Measurements from ENCODE around the gene DNMT3B.
"Not testable (repeated sequence)": the region's sequence is repeated elsewhere in the genome, so short reads cannot be mapped to it uniquely, and the experiment has no call there.

Gene DNMT3B

DNA sequence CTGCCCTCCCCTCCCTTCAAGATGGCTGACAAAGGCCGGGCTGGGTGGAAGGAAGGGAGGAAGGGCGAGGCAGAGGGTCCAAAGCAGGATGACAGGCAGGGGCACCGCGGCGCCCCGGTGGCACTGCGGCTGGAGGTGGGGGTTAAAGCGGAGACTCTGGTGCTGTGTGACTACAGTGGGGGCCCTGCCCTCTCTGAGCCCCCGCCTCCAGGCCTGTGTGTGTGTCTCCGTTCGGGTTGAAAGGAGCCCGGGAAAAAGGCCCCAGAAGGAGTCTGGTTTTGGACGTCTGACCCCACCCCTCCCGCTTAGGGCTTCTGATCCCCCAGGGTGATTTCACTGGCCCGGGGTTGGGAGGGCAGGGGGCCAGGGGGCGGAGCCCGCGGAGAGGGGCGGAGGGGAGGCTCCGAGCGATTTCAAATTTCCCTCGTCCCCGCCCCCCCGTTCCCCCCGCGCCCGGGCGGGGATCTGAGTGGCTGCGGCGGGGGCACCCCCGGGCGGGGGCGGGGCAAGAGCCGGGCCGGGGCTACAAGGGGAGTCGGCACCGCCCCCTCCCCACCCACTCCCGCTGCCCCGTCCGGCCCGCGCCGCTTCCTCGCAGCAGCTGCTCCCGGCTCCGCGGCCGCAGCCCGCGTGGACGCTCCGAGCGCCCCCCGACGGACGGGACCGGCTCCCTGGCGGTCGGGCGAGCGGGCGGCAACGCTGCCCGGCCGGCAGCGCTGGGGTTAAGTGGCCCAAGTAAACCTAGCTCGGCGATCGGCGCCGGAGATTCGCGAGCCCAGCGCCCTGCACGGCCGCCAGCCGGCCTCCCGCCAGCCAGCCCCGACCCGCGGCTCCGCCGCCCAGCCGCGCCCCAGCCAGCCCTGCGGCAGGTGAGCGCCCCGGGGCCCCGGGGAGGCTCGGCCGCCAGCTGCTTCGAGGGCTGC is at the start of gene DNMT3B:
TSS of gene DNMT3B (plus strand) at position 555 of the 923 bp plus-strand sequence. CDS start 17,939 bp downstream, outside the sequence.
- DNase-seq = peak; percentile 60

DNA sequence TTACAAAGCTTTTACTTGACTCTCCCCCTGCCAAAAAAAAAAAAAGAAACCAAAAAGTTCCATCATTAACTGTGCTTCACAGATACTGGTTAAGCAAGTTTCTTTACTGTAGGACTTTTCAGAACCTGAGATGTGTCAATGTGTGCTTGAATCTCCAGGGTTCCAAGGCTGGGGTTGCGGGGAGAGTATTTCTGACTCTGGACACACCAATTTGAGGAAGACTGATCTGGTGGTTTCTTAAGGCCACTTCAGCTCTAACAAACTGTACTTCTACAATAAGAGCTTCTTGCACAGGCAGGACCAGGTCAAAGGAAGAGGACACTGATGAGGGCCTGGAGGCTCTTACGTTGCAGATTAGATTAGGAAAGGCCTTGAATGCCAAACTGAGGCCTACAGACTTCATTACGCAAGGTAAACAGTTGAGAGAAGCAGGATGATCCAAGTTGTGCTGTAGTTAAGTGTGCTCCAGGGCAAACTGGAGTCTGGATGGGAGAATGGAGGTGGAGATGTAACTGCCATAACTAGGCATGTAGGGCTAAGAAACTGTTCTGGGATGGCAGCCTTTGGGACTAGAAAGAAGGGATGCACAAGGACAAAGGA is 43.3 kb upstream of the DNMT3B start:
- DNase-seq = no peak

- DNase-seq = no peak
Observed at GRCh38 chr20:32727683-32728082, 34.5 kb upstream of the DNMT3B start.

DNA sequence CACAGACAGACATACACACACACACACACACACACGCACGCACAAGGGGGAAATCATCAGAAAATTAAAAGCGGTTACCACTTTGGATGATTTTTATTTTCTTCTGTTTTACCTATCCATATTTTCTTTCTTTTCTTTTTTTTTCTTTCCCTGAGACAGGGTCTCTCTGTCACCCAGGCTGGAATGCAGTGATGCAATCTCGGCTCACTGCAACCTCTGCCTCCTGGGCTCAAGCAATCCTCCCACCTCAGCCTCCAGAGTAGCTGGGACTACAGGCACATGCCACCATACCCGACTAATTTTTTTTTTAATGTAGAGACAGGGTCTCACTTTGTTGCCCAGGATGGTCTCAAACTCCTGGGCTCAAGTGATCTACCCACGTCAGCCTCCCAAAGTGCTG is 33.8 kb upstream of the DNMT3B start:
- not testable (repeated sequence) for DNase-seq

- DNase-seq = not testable (repeated sequence)
Observed at GRCh38 chr20:32729334-32729733, 32.9 kb upstream of the DNMT3B start.

DNA sequence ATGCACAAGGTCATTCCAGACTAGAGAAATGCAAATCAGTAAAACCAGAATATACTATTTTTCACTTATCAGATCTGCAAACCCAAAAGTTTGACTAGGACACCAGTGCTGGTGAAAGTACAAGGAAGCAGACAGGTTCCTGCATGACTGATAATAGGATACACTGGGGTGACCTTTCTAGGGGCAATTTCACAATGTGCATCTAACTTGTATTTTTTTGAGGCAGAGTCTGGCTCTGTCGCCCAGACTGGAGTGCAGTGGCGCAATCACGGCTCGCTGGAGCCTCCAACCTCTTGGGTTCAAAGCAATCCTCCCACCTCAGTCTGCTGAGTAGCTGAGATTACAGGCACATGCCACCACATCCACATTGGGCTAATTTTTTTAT is 30.3 kb upstream of the DNMT3B start:
- DNase-seq = no peak

DNA sequence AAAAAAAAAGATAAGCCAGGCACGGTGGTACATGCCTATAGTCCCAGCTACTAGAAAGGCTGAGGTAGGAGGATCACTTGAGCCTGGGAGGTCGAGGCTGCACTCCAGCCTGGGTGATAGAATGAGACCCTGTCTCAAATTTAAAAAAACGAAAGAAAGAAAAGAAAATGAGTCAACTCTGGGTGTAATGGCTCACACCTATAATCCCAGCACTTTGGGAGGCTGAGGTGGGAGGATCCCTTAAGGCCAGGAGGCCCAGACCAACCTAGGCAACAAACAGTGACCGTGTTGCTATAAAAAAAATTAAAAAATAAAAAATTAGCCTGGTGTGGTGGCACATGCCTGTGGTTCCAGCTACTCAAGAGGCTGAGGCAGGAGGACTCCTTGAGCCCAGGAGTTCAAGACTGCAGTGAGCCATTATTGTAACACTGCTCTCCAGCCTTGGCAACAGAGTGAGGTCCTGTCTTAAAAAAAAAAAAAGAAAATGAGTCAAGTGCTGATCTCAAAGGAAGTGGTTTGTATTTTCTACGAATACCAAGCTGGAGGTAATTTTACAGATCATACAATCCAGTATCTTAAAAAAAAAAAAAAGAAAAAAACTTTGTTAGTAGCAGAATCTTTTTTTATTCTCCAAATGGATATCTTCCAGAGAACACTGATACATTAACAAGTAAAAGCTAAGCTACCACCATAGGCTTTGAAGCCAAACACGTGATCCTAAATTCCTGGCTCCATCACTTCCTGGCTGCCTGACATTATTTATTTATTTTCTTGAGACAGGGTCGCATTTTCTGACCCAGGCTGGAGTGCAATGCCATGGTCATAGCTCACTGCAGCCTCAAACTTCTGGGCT is 24.6 kb upstream of the DNMT3B start:
- DNase-seq = no peak

DNA sequence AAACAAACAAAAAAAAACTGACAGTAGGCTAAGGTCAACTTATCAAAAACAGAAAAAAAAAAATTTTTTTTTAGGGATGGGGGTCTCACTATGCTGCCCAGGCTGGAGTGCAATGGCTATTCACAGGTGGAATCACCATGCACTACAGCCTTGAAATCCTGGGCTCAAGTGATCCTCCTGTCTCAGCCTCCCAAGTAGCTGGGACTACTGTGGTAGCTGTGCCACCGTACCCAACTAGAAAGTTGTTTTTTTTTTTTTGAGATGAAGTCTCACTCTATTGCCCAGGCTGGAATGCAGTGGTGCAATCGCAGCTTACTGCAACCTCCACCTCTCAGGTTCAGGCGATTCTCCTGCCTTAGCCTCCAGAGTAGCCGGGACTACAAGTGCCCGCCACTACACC is 21.0 kb upstream of the DNMT3B start:
- no peak for DNase-seq

DNA sequence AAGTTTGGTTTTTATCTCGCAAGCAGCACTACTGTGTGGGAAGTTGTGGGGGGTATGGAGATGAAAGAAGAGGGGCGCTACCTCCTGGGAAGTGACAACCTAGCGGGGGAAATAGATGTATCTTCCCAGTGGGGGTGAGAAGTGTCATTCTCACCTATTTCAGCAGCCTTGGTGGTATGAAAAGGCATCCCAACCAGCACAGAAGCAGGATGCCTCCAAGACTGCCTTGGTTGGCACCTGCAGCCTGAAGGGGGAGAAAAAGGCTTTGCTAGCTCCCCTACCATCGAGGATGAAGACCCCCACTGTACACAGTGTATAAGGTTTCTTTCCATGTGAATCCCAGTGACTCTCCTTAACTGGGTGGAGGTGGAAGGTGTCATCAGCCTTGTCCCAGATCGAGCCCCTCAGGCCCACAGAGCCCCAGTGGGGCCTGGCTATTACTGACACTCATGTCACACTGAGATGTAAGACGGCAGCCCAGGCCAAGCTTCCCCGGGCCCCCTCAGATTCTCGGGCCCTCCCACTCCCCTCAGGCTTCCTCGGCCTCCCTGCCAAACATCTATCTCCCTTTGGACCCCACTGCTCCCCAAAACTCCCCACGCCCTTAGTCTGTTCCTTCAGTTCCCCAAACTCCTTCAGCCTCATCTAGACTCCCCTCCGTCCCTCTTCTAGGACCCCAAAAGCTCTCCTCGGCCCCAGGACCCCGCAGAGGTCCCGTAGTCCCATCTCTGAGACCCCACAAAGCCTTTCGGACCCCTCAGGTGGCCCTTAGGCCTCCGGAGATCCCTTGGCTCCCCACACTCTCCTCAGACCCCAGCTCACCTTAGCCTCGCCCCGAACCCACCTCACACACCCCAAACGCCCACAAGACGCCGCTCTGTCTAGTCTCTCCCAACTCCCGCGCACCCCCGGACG is 19.6 kb upstream of the DNMT3B start:
- no peak for DNase-seq

- DNase-seq = peak; percentile 69
Observed at GRCh38 chr20:32743237-32744112, 18.7 kb upstream of the DNMT3B start, which contains the start of gene COMMD7. Gene COMMD7 (minus strand): TSS chr20:32743467. CDS start chr20:32743391, 76 bp downstream.

GRCh38 chr20:32749914-32750637 is 12.1 kb upstream of the DNMT3B start:
- no peak for DNase-seq

DNA sequence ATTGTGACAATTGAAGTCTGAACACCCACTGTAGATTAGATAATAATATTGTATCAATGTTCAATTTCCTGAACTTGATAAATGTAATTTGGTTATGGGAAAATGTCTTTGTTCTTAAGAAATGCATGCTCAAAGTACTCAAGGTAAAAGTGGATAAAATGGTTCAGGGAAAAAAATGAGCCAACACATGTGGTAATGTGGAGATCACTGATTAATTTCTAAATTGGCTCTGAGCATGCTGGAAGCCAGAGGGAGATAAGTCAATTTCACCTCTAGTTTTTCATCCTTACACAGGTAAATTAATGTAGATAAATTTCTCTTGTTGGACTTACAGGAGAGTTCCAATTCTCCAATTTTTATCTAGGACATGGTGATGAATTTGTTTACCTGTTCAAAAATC is 10.9 kb upstream of the DNMT3B start:
- no peak for DNase-seq

GRCh38 chr20:32751702-32752457 is 10.3 kb upstream of the DNMT3B start:
- no peak for DNase-seq

DNA sequence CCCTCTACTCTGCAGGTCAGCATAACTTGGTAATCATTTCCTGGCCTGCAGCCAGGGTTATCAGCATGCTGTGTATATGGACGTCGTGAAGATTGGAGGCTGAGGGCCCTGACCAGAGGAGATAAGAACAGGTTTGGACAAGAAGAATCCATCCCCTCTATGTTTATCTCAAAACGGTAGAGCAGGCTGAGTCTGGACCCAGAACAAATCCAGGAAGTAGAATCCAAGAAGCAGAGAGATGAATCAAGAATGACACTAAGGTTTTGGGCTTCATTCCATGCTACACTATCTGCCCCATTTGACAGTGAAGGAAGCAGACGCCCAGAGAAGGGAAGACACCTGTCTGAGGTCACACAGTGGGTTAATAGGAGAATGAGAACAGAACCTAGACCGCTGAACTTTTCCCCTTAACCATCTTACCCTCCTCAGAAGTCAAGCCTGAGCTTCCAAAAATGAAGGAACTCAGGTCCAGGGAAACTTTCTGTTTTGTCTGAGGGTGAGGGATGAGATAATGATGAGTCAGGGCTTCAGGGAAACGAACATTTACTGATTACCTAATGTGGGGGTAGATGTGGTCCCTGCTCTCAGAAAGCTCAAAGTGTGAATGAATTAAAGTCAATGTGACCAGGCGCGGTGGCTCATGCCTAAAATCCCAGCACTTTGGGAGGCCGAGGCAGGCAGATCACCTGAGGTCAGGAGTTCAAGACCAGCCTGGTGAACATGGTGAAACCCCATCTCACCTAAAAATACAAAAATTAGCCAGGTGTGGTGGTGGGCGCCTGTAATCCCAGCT is 9.5 kb upstream of the DNMT3B start:
- DNase-seq = no peak

DNA sequence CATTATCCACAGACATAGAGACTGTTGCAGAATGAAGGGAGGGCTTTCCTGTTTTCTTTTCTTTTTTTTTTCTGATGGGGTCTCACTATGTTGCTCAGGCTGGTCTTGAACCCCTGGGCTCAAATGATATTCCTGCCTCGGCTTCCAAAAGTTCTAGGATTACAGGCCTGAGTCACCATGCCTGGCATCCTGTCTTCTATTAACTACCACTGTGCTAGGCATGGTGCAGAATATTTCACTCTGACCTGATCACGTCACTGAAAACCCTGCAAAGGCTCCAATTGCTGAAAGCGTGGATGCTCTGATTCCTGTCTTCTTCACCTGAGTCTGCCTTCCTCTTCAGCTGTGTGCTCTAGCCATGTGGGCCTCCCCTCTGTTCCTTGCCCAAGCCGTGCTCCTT is 8.5 kb upstream of the DNMT3B start:
- no peak for DNase-seq

GRCh38 chr20:32756156-32756555 is 6.0 kb upstream of the DNMT3B start:
- no peak for DNase-seq

DNA sequence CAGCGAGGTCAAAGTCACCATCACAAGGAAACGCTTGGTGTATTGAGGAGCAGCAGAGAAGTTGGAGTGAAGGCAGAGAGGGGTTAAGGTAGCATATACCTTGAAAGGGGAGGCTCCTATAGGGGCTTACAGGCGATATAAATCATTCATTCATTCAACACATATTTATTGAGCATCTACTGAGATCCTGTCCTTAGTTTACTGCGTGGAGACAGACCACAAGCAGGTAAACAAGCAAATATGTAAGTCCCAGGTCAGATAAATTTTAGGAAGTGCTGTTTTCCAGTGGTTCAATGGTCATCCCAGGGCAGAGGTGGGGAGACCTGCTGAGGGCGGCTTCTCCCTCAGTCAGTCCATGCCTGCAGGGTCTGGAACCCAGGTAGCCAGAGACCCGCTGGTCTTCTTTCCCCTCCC is 761 bp upstream of the DNMT3B start:
- no peak for DNase-seq

GRCh38 chr20:32762754-32763201 is 593 bp downstream of the DNMT3B start:
- no peak for DNase-seq

Measured in stimulated activated naive CD4-positive, alpha-beta T cell treated with Interleukin-2 at 50 U/mL for 16 hours (primary cell).